NCI-H1436 treated with DMSO at 0.1 percent for 48 hours (cell line): ENCODE data around the gene KPNA1.

Experiments used
- DNase-seq: peaks from one replicate; lab custom pipeline; 2025; lab: John Stamatoyannopoulos, UW

Gene KPNA1

DNA sequence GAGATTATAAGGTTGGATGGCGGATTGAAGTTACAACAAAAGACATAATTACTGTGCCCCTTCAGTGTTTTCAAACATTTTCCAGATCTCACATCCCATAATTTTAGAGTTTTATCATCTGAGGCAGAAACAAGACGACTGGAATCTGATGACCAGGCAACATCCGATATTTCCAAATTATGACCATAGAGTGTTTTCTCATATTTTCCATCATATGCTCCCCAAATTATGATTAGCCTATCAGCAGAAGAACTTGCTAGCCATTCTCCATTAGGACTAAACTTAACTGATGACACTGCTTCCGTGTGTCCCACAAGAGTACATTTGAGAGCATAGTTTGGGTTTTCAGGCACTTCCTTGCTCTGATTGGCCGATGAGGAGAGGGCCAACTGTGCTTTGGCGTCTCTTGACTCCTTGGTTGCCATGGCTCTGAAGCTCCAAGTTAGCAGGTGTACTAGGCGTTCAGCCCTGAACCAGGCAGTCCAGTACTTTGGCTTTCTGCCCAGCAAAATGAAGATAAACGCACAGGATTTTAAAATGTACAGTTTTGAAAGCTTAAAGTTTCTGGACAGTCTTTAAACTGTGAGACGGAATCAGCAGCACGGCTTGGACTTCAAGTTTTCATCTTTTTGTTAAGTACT lies 99.5 kb downstream of the KPNA1 start:
- DNase-seq, result no peak

DNA sequence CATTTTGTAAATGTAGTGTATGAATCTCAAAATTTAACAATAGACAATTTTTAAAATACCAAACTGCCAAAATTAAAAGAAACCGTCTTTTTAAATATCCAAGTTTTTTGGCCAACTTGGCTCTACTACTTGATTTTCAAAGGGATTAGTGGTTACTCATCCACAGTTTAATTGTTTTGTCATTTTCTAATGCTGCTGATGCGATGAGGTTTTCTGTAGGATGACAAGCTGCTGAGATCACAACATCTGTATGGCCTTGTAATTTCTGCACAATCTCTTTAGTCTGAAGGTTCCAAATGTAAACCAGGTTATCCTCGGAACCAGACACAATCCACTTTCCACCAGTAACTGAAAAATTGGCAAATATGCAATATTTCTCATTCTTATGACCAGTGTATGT lies 100.3 kb downstream of the KPNA1 start:
- no peak for DNase-seq

DNA sequence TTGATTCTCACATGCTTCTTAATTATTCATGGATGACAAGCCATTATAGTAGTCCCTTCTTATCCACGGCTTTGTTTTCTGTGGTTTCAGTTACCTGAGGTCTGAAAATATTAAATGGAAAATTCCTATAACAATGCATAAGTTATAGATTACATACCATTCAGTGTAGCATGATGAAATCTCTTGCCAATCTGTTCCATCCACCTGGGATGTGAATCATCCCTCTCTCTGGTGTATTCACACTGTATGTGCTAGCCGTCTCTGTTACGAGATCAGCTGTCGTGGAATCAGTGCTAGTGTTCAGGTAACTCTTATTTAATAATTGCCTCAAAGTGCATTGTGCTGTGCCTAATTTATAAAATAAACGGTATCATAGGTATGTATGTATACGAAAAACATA lies 104.1 kb downstream of the KPNA1 start:
- DNase-seq, result no peak

DNA sequence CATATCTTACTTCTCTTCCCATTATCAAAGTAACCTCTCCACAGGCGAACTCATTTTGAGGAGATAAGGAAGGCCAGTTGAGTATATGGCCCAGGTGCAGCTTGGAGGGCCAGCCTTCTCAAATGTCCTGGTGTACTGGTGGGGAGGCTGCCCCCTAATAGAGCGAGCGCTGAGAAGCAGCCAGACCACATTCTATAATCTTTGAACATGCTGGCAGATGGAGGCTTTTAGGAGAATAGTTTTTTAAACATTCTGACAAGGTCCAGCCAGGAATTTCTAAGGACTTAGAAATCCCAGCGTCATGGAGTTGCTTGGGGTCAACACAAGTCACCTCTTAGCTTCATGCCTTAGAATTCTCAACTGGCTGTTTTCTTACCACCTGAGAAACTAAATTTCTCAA lies 104.6 kb downstream of the KPNA1 start:
- DNase-seq, result no peak

DNA sequence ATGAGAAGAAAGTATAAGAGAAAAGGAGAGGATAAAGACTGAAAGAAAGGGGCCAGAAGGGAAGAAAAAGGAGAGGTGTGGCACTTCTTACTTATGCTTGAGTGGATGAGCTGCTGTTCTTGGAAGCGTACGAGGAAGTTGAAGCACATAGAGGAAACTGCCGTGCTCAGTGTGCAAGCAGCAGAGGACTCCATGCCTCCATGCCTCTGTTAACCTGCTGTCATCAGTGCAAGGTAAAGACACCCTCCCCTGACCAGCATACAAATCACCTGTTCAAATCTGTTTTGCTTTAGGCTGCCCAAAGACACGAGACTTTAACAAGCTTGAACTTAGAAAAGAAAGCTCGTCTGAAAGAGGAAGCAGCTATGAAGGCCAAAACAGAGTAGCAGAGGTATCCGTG lies 105.3 kb downstream of the KPNA1 start:
- DNase-seq, result no peak

DNA sequence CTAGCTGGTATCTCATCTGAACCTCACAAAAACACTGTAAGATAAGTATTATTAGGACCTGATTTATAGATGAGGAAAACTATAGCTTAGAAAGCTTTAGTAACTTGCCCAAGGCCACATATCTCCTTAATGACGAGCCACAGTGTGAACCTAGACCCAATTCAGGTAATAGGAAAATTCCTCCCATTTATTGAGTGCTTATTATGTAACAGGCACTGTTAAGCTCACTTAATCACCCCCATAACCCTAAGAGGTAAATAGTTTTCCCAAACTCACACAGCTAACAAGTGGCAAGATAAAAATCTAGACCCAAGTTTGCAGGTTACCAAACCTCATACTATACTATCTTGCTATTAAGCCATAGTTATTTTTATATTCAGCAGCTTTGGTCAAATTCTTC lies 106.8 kb downstream of the KPNA1 start:
- no peak for DNase-seq

DNA sequence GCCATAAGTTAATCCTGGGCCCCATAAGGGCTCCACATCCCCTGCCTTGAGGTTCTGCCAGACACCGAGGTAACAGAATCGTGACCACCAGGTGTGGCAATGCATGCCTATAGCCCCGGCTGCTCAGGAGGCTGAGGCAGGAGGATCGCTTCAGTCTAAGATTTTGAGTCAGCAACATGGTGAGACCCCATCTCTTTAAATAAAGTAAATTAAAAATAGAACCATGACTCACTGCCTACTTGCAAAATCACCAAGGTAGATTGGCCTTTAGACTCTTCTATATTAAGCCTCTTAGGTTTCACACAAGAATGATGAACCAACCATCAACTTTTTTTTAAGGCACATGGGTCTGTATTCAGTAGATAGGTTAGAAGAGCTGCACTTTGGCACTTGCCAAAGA lies 108.5 kb downstream of the KPNA1 start:
- DNase-seq, result no peak

DNA sequence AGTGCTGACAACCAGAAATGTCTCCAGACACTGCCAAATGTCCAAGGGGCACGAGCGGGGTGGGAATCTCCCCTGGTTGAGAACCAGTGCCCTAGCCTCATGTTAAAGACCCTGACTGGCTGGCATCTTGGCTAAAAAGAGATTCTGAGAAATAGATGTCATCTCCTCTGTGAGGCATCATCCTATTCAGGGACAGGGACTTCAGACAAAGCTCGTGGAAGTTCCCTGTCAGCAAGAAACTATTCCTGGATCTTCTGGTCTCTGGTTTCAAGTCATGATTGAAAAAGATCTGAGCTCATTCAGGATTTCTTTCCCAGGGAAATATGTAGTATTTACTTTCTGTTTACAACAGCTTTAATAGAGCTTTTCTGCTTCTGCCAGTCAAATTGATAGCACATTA lies 109.7 kb downstream of the KPNA1 start:
- no peak for DNase-seq

DNA sequence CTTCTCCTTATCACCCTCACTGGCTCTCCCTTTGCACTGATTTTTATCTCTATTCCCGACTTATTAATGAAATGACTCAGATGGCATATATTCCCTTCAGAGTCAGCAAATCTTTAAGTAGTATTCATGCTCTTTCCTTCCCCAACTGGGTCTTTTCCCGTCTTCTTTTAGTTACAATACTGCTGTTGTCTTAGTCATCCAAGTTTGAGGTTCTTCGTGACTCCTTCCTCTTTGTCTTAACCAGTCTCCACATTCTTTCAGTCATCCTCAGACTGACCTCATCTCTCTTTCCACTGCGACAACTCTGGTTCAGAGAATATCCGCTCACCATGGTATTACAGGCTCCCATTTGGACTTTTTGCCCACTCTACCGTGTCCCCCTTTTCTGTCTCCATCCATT lies 111.2 kb downstream of the KPNA1 start:
- DNase-seq, result no peak

DNA sequence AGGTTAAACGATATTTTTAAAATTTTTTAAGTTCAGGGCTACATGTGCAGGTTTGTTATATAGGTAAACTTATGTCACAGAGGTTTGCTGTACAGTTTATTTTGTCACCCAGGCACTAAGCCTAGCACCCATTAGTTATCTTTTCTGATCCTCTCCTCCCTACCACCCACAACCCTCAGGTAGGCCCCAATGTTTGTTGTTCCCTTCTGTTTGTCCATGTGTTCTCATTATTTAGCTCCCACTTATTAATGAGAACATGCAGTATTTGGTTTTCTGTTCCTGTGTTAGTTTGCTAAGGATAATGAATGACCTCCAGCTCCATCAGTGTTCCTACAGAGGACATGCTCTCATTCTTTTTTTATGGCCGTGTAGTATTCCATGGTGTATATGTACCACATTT lies 115.8 kb downstream of the KPNA1 start:
- no peak for DNase-seq

DNA sequence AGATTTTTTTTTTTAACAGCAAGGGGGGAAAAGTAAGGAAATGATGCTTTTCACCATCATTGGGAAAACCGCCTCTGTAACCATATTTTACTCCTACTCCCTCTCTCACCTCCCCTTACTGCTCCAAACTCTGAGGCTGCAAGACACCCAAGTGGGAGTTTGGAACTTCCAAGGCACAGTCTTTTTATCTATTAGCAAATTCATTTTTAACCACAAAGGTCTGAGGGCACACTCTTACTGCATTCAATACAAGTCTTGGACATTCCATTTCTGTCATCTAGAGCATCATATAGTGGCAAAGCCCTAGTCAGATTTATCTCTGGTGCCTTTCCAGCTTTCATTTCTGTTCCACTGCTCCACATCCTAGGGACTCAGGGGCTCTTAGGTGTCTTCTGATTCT lies 117.5 kb downstream of the KPNA1 start:
- DNase-seq, result no peak

DNA sequence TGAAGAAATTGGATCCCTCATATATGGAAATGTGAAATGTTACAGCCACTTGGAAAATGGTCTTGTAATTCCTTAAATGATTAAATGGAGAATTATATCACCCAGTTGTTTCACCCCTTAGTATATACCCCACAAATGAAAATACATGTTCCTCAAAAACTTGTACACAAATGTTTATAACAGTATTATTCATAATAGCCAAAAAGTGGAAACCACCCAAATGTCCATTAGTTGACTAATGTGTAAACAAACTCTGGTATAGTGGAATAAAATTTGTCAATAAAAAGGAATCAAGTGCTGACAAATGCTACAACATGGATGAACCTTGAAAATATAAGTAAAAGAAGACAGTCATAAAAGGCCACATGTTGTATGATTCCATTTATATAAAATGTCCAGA lies 118.2 kb downstream of the KPNA1 start:
- no peak for DNase-seq

DNA sequence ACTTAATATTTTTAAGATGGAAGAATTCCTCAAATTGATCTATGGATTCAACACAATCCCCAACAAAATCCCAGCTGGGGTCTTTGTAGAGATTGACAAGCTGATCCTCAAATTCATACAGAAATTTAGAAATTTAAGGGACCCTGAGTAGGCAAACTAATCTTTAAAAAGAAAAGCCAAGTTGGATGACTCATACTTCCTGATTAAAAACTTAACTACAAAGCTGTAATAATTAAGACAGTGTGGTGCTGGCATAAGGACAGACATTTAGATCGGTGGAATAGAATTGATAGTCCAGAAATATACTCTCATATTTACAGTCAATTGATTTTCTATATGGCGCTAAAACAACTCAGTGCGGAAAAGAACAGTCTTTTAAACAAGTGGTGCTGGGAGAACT lies 119.2 kb downstream of the KPNA1 start:
- DNase-seq, result no peak

DNA sequence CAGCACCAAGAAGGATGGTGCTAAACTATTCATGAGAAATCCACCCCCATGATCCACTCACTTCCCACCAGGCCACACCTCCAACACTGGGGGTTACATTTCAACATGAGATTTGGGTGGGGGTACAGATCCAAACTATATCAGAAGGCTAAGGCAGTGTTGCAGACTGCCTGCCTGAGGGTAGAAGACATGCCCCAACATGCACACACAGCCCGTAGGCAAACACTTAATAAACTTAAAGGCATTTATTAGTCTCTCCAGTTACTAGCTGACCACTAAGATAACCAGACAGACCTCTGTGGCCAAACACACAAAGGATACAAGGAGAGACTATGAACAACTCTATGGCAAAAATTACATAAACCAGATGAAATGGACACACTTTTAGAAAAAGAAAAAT lies 120.6 kb downstream of the KPNA1 start:
- no peak for DNase-seq

DNA sequence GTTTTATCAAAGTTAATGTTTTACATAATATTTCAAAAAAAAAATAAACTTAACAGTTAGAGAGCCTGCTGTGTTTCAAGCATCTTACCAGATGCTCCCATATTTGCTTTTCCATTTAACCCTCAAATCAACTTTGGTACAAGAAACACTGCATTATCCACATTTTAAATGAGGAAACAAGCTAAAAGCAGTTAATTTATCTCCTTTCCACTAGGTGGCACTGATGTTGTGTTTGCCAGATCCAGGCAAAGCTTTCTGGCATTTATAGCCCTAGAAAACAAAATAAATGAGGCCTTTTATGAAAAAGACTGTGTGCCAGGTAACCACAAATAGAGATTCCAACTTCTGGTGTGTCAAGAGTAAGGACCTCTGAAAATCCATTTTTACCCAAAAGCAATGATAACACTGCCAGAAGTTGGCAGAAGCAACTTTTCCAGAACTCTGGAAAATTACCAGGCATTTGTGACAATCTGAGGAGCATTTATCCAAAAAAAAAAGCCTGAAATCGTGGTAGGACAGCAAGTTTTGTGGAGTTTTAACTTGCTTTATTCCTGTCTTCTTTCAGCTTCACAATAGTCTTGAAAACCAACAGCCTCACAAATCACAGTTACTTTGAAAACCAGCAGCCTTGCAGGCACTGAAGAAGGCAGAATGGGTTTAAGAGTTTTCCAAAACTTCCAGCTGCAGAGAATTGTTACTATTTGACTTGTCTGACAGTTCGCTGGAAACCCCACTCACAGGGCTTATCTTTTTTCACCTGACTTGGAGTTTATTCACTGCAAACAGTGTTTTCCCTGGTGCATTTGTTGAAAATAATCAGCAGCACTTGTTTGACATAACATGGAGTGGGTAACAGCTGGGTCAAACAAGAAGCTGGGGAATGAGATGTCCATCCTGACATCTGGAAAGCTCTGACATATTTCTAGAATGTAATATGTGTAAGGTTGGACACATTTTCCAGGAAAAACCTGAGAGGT lies 121.6 kb downstream of the KPNA1 start:
- no peak for DNase-seq

DNA sequence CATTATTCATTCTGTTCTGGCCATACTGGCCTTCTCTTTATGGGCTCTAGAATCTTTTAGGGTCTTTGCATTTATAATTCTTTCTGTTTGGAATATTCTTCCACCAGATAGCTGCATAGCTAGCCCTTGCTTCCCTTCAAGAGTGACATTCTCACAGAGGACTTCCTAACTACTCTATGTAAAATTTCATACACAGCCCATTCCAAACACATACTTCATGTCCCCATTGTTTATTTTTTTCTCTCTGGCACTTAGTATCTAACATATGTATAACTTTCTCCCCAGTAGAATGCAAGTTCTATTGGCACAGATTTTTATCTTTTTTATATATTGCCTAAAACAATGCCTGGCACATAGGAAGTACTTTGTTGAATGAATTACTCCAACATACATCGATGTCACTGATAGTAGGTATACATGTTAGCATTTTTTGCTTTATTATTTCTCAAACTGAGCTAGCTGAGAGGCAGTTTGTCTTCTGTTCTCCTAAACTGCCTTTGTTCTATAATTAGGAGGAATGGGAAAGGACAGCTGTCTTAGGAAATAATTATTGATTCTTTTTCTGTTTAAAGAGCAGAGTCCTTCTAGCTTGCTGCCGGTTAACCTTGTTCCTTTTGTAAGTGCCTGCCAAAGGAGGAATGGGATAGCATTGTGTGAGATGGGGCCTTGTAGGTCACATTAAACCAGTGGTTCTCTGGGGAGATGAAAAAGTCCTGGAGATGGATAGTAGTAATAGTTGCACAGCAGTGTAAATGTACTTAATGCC lies 122.9 kb downstream of the KPNA1 start:
- no peak for DNase-seq

DNA sequence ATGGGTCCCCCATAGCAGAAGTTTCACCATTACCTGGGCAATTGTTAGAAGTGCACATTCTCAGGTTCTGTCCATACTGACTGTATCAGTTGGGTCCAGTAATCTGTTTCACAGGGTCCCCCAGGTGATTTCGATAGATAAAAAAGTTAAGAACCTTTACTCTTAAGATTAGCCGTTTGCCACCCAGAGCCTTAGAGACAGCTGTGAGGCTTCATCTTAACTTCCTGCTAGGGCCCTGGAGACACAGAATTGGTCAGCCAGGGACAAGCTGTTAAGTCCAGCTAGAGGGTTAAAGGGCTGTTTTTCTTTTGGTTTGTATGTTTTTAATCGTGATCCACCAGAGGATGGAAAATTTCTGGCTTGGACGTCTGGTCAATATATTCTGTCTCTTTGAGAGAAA lies 124.1 kb downstream of the KPNA1 start:
- no peak for DNase-seq

DNA sequence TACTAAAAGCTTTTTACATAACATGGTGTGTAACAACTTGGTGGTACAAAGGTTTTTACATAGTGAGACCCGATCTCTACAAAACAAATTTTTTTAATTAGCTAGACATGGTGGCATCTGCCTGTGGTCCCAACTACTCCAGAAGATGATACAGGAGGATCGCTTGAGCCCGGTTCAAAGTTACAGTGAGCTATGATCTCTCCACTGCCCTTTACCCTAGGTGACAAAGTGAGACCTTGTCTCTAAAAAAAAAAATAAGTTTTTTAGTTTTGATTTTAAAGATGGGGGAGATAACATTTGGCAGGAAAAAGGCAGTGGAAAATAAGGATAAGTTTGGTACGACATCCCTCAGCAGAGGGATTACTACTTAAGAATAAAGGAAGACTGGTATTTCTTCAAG lies 124.8 kb downstream of the KPNA1 start:
- DNase-seq, result no peak

DNA sequence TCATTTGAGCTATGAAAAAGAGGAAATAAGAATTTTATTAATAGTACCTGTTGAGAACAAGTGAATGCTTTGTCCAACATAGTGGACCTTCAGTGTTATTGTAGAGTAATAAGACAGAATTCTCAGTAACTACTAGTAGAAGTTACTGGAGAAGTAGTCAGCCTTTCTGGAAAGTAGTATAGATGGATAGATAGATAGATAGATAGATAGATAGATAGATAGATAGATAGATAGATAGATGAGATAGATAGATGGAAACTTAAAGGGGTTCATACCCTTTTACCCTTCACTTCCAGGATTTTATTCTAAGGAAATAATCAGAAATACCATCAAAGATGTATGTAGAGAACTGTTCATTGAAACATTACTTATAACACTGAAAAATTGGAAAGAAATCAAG lies 125.5 kb downstream of the KPNA1 start:
- DNase-seq, result no peak

DNA sequence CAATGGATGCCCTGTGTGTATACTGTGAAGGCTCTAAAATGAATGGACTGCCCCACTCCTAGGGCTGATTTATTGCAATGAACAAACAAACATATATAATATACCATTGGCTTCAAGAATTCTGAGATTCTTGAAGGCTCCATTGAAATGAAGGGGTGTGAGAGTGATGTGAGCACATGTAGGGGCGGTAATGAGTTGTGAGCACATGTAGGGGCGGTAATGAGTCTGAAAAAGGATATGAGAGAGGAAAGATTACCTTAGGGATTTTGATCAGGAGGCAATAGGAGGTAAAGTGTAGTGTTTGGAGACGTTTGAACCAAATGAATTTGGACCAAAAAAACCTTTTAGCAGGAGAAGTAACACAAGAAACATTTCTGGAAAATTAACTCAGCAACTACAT lies 127.0 kb downstream of the KPNA1 start:
- no peak for DNase-seq

DNA sequence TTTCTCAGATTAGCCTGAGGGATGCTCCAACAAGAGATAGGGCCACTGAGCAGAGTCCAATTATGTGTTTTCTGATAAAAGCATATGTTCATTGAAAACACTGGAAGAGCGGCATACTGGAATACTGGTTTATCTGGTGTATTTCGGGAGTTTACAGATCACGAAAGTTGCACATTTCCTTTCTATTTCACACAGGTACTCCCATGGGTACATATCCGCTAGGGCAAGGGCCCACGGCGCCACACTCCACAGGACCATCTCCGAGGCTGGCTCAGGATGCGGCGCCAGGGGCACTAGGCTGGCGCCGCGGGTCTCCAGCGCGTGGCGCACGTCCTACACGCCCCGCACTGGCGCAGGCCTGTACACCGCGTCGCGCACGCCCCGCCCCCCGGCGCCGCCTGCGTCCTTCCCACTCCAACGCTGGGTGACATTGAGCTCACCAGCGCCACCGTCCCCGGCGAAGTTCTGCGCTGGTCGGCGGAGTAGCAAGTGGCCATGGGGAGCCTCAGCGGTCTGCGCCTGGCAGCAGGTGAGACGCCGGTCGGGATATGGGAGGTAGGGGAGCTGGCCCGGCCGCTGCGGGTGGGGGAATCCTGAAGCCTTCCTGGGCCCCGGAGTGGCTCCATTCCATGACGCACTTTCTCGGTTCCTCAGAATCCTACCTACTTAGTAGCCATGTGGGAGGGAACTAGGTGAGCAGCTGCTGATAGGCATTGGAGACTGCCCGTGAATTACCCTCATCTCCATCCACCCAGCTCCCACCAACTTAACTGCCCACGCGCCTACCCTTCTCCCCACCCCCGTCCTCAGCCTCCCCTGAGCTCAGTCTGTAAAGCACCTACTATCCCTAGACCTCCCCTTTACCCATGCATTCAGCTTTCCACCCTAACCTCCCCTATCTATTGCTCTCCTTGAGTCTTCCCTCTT lies 130.7 kb downstream of the KPNA1 start, which contains the start of gene FAM162A:
Gene FAM162A, plus strand, starts transcription at position 412 of the 927 bp plus-strand sequence. Its CDS starts 84 bp downstream, at position 496.
- peak; percentile 78 for DNase-seq
